Pancreas (tissue), 10 donors: ENCODE measurements around the gene TARP.

ENCODE experiments used
- ATAC-seq, 4 donors: fragments of 200-7000 bp; cut with Tn5 transposase; one replicate each; pipeline versions ENCODE4 v1.8.0 to v1.9.1; 2020; ENCODE audit warnings: mild to moderate bottlenecking in 4 of 4, moderate library complexity in 4 of 4
- DNase-seq, 6 donors: peaks; one replicate each; pipeline ENCODE4 v3.0.0-alpha.2; 2020
- FAIRE-seq: peaks from 2 replicates; lab custom pipeline; 2012; peaks lifted over from hg19 to GRCh38; lab: Jason Lieb, UNC
- H3K27ac ChIP-seq, 4 donors: fragments of 200-600 bp; sonication (generic); 1 replicate in 3 of 4; 2 replicates in 1 of 4; pipeline versions ENCODE4 v1.5.0 to v1.8.0; 2020
- H3K27me3 ChIP-seq, 4 donors: fragments of 200-600 bp; one replicate each; pipeline ENCODE4 v1.8.0; 2021
- H3K36me3 ChIP-seq, 3 donors: fragments of 200-600 bp; sonication (generic) in 1 of 3; one replicate each; pipeline versions ENCODE4 v1.5.0 to v1.8.0; 2020 to 2021
- H3K4me1 ChIP-seq, 3 donors: fragments of 200-600 bp; one replicate each; pipeline ENCODE4 v1.8.0; 2021
- H3K4me3 ChIP-seq, 4 donors: fragments of 200-600 bp; sonication (generic) in 2 of 4; one replicate each; pipeline versions ENCODE4 v1.5.0 to v1.8.0; 2020 to 2021
- H3K9me3 ChIP-seq, 4 donors: fragments of 200-600 bp; one replicate each; pipeline ENCODE4 v1.8.0; 2021
- WGBS, 2 donors: extraction: QIAGEN DNeasy Blood & Tissue Kit; methylation state at CpG; one replicate each; pipeline ENCODE4 v1.1.7; 2013; 5-methylcytosine and 5-hydroxymethylcytosine counted together
- intact Hi-C, 3 donors: fragments of 100-400 bp; cut with DNase I; formaldehyde crosslinking; loops; one replicate each; pipeline versions ENCODE4 v1.11.1 to v1.14.2; 2022
- TF ChIP-seq, protein P1 (sequence below), 4 donors: fragments of 200-600 bp; sonication (generic) in 3 of 4; IDR thresholded peaks; one replicate each; pipeline versions ENCODE4 v1.5.0 to v1.8.0; 2021; ENCODE audit warnings: antibody characterized with exemption in 4 of 4
- donor health status: healthy with polysubstance abuse.
- donor health status: DM: no; HTN: no; CAD: no; lungs with moderate emphysema.
- donor health status: DM: no; HTN: no; CAD: no.
- donor health status: control.
- donor health status: control.
- donor health status: Bipolar disorder and iron deficiency.
- donor health status: DM: yes; HTN: yes; CAD: no.
- donor health status: DM: no; HTN: no; CAD: no.
- donor health status: DM: no; HTN: no; CAD: no.
- donor health status: DM: yes; HTN: yes; CAD: no.

The TARP gene

GRCh38 chr7:38303866-38304265 lies 30.4 kb upstream of the TARP start:
- TF ChIP-seq, protein P1, sequence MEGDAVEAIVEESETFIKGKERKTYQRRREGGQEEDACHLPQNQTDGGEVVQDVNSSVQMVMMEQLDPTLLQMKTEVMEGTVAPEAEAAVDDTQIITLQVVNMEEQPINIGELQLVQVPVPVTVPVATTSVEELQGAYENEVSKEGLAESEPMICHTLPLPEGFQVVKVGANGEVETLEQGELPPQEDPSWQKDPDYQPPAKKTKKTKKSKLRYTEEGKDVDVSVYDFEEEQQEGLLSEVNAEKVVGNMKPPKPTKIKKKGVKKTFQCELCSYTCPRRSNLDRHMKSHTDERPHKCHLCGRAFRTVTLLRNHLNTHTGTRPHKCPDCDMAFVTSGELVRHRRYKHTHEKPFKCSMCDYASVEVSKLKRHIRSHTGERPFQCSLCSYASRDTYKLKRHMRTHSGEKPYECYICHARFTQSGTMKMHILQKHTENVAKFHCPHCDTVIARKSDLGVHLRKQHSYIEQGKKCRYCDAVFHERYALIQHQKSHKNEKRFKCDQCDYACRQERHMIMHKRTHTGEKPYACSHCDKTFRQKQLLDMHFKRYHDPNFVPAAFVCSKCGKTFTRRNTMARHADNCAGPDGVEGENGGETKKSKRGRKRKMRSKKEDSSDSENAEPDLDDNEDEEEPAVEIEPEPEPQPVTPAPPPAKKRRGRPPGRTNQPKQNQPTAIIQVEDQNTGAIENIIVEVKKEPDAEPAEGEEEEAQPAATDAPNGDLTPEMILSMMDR (IDR thresholded peaks at IDR 0.05), result no peak
- Histone ChIP-seq H3K27ac (no peak overlapping the region), H3K36me3 (no peaks in the 10 kb centered on the region), H3K4me1 (no peaks in the 10 kb centered on the region), H3K27me3 (no peaks in the 10 kb centered on the region), H3K4me3 (no peak overlapping the region), H3K9me3 (no peaks in the 10 kb centered on the region)
- DNase-seq, result no peak
- no peak for ATAC-seq
- intact Hi-C loops, result no loop called here
- no peak for FAIRE-seq
- WGBS, 2 donors, result 70 to 72% methylated on average over 2 of the region's 2 CpGs

DNA sequence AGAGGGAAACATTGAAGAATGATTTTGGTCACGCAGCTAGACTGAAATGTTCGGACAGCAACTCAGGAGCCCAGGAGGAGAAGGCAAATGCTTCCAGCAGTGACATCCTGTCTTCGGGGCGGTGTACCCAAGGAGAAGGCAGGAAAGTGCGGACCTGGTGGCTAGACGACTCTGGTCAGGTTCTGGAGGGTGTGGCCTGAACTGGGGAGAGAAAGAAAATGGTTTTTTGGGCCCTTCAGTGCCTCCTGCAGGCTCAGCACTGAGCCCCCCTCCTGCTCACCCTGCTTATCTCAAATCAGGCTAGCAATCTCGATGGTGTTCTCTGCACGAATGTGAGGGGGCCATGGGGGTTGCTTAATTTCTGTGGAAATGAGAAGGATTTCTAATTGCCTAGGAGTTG lies 26.7 kb upstream of the TARP start:
- FAIRE-seq, result no peak
- Histone ChIP-seq H3K4me3 (no peak overlapping the region), H3K27ac (no peak overlapping the region), H3K36me3 (no peaks in the 10 kb centered on the region), H3K4me1 (no peaks in the 10 kb centered on the region), H3K9me3 (no peaks in the 10 kb centered on the region), H3K27me3 (no peaks in the 10 kb centered on the region)
- ATAC-seq, result no peak
- TF ChIP-seq, protein P1 (IDR thresholded peaks at IDR 0.05), result no peak
- WGBS, 2 donors, result 48 to 56% methylated on average over 8 of the region's 8 CpGs
- DNase-seq, result no peak
- intact Hi-C loops, result no loop called here

DNA sequence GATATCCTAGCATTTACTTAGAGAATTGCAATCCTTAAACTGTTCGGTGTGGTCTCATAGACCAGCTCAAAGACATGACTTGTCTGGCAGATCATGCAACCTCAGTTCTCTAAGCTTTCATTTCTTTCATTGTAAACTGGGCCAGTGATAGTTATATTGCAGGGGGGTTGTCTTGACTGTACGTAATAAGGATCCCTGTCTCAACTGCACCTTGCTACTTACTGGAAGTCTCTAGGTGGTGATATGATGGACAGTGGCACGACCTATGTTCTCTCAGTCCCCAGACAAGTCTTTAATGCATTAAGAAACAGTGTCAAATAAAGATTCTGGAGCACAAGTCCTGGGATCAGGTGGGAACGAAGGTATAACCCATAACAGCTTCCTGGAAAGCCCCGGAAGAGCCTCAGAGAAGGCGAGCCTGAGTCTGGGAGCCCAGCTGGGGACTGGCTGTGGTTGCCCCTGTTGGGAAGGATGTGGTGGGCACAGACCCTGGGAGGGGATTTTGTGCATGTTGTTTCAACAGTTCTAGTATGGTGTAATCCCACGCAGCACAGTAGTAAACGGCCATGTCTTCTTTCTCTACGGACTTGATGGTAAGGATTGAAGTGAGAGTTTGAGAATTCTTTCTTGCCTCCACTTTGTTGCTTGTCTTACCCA lies 26.0 kb upstream of the TARP start:
- ATAC-seq (no peak), DNase-seq (no peak), FAIRE-seq (no peak)
- intact Hi-C loops, result no loop called here
- Histone ChIP-seq H3K36me3 (no peaks in the 10 kb centered on the region), H3K27ac (no peak overlapping the region), H3K4me3 (no peak overlapping the region), H3K9me3 (no peaks in the 10 kb centered on the region), H3K4me1 (no peaks in the 10 kb centered on the region), H3K27me3 (no peaks in the 10 kb centered on the region)
- TF ChIP-seq, protein P1 (IDR thresholded peaks at IDR 0.05), result no peak
- 75 to 82% methylated on average over 9 of the region's 9 CpGs for WGBS, 2 donors

GRCh38 chr7:38296059-38296857 lies 22.8 kb upstream of the TARP start:
- intact Hi-C loops, result no loop called here
- DNase-seq (no peak), FAIRE-seq (no peak), ATAC-seq (no peak)
- Histone ChIP-seq H3K36me3 (no peaks in the 10 kb centered on the region), H3K4me3 (no peak overlapping the region), H3K27ac (no peak overlapping the region), H3K4me1 (no peaks in the 10 kb centered on the region), H3K9me3 (no peaks in the 10 kb centered on the region), H3K27me3 (no peaks in the 10 kb centered on the region)
- TF ChIP-seq, protein P1 (IDR thresholded peaks at IDR 0.05), result no peak
- WGBS, 2 donors, result 78 to 89% methylated on average over 5 of the region's 5 CpGs

GRCh38 chr7:38294926-38295325 lies 21.5 kb upstream of the TARP start:
- FAIRE-seq, result no peak
- intact Hi-C loops, result no loop called here
- no peak for ATAC-seq

More at GRCh38 chr7:38294926-38295325, 21.5 kb upstream of the TARP start:
- no peak overlapping the region for H3K4me3 ChIP-seq
- no peaks in the 10 kb centered on the region for H3K27me3 ChIP-seq
- TF ChIP-seq, protein P1 (IDR thresholded peaks at IDR 0.05), result no peak
- no peaks in the 10 kb centered on the region for H3K4me1 ChIP-seq
- H3K36me3 ChIP-seq, result no peaks in the 10 kb centered on the region
- H3K9me3 ChIP-seq, result no peaks in the 10 kb centered on the region
- 72 to 79% methylated on average over 2 of the region's 2 CpGs for WGBS, 2 donors
- DNase-seq, result no peak
- H3K27ac ChIP-seq, result no peak overlapping the region
